NOMO-1 treated with dmso at 0.1 percent for 144 hours (cell line): Measurements from ENCODE around the gene ANKRD23.
"Not testable (repeated sequence)": the region's sequence is repeated elsewhere in the genome, so short reads cannot be mapped to it uniquely, and the experiment has no call there.

Experiments
- DNase-seq: peaks from one replicate; lab custom pipeline; 2025; ENCODE audit not compliant: unreplicated experiment; lab: John Stamatoyannopoulos, UW

ANKRD23 gene

DNA sequence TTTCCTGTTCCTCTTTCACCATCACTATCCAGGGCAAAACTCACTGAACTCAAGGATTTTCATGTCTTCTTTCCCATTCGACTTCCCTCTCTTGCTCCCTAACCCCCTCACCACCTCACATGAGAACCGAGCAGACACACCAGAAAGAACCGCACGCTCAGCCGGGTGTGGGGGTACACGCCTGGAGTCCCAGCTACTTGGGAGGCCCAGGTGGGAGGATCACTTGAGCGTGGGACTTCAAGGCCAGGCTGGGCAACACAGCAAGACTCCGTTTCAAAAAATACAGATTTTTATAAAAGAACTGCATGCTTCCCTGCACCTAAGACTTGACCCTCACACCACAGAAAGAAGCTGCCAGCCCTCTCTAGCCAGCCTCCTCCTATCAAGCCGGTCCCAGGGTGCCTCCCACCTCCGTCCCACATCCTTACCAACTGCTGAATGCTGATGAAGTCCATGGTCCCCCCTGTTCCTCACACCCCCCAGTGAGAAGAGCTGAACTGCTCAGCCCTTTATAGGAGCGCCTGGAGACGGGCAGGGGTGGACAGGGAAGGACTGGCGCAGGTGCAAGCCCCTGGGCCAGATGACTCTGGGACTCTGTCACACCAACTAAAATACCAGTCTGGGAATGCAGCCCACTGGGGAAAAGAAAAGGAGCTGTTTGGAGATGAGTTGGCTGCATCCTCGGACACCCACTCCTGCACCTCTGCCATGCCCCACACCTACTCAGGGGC is at the start of gene ANKRD23:
Gene ANKRD23, minus strand, starts transcription at position 484 of the 731 bp plus-strand sequence. Its CDS starts 29 bp downstream, at position 455.
- DNase-seq = no peak

DNA sequence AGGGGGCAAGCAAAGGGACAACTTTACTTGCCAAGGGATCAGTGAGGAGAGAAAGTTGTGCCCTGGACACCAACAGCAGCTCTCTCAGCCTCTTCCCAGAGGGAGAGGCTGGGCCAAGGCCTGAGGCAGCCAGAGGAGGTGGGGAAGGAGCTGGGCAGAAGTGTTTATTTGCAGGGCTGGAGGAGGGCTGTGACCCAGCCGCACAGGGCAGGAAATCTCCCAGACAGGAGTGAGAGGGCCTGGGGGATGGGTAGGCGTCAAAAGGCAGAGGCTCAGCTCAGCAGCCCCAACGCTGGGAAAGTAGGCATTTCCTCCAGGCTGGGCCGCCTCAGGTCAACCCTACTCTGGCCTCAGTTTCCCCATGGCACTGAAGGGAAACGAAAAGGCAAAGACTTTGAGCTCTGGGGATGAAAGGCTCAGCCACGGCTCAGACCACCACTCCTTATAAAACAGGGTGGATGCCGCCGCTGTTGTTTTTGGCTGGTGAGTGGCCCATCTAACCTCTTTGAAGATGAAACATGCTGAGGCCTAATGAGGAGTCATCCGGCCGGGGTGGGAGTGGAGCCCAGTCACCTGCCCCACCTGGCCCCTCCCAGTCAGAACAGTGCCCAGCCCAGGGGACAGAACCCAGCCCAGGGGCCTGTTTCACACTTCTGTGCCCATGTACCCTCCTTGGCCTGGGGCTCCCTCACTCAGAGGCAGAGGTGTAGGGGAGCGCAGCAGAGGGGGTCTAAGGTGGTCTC is 47.9 kb upstream of the ANKRD23 start:
- no peak for DNase-seq

DNA sequence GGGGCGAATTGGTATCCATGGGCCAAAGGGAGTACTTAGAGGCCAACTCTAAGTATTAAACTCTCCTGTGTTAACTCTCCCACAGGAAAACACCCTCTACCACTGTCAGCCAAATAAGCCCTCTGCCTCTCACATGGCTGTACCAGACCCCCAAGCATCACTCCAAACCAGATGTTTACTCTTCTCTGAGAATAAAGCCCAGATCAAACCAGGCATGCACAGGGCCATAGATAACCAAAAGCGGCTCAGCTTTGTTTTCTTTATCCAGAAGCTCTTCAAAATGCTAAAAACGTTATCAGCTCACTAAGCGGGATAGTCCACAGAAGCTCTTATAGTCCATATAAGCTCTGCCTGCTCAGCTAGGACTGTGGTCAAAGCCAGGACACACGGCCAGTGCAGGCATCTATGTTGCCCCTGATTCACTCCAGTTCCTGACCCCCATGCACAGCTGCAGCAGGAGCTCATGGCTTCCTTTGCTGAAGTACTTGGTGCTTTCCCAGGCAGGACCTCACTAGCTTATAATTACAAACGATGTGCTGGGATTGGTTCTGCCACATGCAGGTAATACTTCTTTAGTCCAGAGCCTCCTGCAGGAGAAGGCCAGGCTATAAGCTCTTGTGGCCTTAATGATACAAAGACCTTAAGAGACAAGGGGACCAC is 47.0 kb upstream of the ANKRD23 start:
- DNase-seq = no peak

DNA sequence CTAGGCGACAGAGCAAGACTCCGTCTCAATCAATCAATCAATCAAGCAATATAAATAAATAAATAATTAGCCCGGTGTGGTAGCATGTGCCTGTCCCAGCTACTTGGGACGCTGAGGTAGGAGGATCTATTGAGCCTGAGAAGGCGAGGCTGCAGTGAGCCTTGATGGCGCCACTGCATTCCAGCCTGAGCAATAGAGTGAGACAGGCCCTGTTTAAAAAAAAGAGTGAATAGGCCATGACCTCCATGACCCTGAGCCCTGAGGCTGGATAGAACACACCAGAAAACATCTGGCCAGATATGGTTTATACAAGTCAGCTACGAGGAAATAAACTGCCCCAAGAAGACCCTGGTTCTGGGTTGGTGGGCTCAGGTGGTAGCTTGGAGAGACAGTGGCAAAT is 46.4 kb upstream of the ANKRD23 start:
- no peak for DNase-seq

DNA sequence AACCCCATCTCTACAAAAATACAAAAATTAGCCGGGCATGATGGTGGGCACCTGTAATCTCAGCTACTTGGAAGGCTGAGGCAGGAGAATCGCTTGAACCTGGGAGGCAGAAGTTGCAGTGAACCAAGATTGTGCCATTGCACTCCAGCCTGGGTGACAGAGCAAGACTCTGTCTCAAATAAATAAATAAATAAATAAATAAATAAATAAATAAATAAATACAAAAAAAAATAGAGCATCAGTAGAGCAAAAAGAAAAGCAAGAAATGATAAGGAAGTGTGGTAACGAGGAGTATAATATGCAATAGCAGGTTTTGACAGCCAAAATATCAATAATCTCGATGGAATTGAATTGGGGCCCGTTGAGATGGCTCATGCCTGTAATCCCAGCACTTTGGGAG is 45.7 kb upstream of the ANKRD23 start:
- DNase-seq = not testable (repeated sequence)

DNA sequence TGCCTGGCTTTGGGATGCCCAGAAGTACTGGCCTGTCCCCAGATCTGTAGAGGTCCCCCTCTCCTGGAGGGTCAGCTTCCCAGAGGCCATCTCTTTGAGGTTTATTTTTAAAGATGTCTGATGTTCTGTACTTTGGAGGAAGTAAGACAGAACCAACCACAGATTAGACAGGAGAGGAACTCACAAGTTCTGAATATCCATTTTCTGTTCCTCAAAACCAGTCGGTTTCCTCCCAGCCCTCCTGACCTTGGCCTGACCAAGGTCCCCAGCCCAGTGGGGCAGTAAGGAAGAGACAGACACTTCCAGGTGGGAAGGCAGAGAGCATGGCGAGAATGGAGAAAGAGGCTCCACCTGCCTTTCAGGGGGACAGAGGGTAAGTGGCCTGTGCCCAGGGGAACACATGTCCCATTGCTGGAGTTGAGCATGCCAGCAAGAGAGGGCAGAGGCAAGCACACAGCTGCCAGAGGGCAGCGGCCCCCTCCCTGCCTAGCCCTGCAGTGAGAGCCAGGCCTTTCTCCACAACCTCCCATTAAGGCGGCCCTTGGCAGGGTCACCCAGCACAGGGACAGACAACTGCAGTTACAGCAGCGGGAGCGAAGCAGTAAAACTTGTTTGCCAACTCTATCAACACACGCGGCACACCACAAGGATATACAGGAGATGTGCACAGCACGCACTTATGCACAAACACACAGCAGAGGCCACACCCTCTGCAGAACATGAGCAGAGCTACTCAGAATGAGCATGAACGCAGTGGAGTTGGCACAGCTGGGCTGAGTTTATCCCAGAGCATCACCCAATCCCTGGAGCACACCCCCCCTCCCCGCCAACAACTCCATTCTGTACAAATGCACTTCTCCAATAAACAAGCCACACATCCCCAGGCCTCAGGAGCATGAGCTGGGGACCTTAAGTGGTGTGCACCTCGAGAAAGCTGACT is 44.5 kb upstream of the ANKRD23 start:
- peak; percentile 37 for DNase-seq

DNA sequence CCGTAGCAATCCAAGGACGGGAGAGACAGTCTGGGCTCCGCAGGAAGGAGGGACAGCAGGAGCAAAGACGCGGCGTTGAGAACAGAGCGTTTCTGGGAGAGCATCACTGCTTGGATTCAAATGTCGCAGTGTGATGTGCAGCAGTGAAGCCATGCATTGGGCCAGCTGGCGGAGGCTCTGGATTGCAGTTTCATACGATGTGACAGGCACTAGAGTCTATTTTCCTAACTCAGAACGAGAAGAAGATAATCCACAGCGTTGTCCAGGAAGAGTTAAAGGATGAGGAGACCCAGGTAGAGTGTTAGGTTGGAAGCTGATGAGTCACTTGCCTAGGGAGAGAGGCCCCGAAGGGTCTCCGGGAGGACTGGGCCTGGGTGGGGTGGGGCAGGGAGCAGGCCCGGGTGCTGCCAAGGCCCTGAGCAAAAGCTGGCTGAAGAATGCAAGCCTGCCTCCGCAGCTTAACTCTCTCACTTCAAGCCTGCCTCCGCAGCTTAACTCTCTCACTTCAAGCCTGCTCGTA is 43.7 kb upstream of the ANKRD23 start:
- DNase-seq = no peak

DNA sequence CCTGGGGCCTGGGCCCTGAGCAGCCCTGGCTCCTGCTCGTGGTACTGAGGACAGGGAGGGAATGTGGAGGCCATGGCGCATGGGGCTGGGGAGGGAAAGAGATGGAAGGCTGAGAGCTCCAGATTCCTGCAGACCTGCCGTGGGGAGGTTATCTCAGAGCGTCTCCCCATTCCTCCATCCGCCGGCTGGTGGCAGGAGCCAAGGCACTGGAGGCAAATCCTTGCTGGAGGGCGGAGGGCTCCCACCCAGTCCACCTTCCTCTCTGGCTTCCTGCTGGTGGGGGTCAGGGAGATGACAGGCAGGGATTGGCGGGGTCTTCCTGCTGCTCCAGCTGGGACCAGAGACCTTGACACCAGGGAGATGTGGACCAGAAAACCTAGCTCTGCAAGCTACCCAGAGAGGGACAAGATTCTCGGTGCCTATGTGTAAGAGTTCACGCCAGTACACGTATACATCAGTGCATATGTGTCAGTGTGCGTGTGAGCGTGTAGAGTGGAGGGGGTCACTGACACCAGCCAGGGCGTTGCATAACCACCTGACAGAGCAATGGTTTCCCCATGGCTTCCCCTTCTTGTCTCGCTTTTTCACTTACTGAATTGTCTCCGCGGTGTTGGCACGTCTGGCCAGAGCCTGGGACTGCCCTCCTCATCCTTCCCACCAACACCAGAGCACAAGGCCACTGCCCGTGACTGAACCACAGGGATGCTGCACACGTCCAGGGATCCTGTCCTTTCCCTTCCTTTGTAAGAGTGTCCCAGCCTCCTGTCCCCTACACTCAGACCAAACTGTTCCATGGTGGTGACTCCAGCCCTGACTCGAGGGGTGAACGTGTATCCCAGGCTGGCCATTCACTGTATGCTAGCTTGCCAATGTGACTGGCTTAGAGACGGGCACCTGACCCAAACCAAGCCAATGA is 41.9 kb upstream of the ANKRD23 start:
- peak; percentile 62 for DNase-seq

DNA sequence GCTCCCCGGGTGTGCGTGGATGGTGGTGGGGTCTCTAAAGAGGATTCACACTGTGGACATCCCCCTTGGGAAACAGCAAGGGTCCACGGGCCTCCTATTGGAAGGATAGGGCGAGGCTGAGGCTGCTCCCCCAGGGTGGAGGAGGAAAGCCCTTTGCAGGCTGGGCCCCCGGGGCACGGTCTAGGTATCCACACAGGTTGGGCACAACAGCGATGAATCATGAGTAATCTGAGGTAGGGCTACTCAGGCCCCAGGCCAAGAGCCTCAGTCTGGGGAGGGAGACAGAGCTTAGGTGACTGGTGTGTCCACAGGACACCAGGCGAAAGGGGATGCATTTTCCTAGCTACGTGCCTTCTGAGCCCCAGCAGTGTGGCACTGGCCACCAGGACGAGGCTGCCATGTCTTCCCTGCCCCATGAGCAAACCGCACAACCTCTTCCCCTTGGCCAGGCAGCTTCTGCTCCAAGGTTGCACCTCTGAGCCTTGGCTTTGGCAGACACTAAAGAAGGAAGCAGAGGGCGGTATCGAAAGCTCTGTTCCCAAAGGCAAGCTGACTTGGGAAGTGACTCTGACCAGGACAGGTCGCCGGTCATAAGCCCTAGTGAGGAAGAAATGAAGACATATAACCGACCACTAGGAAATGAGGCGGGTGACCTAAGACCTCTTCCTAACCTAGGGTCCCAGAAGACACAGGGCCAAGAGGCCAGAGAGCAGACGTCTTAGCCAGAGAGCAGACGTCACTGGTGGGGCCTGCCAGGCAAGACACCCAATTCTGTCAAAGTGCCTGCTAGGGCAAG is 40.7 kb upstream of the ANKRD23 start:
- no peak for DNase-seq

DNA sequence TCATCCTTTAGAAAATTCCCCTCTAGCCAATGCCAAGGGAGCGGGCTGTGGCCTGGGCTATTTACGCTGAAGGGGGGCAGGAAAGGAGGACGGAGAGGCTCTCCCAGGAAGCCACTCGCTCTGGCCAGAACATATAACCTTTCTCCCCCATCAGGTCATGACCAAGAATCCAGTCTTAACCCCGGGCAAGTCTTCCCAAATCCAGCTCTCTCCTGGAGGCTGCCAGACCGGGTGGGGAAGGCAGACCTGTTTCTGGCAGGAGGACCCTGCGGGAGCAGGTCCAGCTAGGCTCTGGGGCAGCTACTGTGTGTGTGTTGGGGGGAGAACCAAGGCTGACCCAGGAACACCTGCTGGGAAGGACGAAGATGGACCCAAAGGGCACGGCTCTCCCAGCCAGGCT is 39.5 kb upstream of the ANKRD23 start:
- DNase-seq = no peak

DNA sequence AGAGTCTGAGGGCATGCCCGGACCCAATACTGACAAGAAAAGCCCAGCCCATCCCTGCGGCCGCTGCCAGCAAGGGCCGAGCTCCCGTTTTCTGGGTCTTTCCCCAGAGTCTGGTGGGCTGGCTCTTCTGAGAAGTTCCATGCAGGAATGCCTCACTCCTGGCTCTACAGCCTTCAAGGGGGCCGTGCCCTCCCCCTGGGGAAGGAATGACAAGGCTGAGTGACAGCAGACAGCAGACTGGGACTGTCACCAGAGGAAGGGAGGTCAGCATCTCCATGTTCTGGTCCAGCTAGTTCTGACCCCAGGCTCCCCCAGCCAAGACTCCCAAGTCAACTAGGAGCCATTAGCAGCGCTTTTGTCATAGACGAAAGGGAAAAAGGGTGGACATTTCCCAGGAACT is 39.1 kb upstream of the ANKRD23 start:
- DNase-seq = no peak

DNA sequence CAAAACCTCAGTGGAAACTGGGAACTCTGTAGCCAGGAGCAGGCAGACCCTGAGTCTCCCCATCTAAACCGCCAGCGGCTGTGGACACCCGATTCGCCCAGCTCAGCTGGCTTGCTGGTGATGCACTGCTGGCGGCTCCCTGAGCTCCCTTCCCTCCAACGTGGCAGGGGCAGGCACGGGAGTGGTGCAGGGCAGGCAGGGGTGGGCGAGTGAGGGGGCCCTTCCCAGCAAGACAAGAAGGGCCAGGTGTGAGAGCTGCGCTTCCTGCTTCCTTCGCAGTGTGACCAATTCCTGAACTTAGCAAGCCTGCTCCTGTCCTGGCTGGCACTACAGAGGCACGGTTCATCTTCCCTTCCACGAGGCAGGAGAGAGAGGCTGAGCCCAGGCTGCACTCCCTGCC is 38.4 kb upstream of the ANKRD23 start:
- no peak for DNase-seq

DNA sequence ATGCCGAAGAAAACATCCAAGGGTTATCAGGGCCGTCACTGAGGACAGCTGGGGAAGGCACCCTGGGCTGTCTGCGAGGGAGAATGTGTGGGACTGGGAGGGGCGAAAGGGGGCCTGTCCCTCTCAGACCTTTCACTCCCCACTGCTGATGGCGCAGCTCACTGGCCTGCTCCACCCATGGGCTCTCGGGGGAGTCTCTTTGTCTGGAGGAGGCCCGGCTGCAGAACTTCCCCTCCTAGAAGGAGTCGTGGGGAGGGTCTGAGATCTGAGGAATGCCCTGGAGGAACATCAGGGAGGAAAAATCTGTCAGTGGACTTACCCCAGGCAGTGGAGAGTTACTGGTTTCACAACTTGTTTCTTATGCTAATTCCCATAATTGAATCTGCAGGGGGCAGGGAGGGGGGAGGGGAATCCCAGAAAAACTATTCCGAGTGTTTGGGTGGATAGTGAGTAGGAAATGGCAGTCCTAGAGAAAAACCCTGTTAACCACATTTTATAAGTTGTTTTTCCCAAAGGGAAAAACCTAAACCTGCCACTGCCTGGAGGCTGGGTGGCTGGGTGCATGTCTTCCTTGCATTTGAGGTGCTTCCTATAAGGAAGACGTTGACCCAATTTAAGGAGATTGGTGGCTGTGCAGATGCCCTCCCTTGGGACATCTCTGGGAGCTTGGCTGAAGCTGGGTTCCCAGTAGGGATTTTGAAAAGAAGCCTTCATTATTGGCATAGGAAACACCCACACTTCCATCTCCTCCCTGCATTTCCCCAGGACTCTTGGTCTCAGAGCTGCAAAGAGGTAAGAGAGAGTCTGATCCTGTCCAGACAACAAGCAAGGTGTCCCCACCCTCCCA is 37.8 kb upstream of the ANKRD23 start:
- no peak for DNase-seq

DNA sequence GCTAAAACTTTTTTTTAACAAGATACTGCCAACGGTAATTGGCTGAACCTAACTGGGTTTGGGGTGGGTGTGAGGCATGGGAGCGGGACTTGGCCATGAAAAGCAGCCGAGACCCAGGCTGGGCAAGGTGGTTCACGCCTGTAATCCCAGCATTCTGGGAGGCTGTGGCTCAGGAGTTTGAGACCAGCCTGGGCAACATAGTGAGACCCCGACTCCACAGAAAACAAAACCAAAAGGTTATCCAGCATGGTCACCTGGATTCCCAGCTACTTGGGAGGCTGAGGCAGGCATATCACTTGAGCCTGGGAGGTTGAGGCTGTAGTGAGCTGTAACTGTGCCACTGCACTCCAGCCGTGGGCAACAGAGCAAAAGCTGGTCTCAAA is 37.1 kb upstream of the ANKRD23 start:
- DNase-seq = no peak

DNA sequence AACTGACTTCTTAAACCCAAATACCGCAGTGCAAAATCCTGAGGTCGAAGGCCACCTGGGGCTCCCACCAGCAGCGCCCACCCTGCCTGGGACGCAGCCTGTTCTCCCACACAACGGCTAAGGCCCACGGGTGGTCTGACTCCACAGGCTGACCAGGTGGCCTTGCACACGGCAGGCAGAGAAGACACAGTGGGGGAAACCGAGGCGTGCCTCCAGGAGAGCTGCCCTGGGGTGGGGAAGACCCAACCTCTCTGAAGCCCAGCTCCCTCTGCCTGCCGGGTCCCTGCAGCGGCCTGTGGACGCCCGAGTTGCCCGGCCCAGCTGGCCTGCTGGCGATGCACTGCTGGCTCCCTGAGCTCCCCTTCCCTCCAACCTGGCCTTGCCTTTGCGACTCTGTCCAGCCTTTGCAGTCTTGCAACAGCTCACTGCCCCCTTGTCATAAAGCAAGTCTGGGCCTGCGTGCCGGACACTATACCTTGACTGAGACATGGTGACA is 35.8 kb upstream of the ANKRD23 start:
- no peak for DNase-seq

DNA sequence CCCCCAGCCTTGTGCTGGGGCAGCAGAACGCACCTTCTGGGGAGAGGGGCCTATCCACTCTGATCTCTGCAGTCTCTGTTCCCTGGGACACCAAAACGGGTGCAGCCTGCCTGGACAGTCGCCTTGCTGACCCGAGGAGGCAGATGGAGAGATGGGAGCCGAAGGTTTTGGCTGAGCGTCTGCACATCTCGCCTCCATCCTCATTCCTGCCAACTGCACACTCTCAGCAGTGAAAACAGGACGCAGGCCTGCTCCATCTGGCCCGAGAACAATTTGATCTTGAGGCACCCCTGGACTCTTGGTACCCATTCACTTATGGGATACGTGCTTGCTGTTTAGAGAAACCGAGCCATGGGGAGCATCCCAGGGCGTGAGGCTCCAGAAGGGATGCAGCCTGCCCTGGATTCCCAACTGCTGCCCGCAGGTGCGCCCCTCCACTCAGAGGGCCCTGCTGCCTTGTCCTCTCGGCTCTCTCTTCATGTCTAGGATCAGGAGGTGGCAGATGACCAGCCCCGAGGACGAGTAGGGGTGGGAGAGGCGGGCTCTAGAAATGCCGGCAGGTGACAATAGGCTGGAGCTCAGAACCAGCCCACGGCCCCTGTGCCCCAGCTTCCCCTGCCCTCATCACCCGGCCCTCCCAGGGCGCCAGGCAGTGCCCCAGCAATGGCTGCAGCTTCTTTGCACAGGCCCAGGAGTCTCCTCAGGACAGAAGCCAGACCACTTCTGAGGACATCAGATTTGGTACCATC is 35.1 kb upstream of the ANKRD23 start:
- no peak for DNase-seq

DNA sequence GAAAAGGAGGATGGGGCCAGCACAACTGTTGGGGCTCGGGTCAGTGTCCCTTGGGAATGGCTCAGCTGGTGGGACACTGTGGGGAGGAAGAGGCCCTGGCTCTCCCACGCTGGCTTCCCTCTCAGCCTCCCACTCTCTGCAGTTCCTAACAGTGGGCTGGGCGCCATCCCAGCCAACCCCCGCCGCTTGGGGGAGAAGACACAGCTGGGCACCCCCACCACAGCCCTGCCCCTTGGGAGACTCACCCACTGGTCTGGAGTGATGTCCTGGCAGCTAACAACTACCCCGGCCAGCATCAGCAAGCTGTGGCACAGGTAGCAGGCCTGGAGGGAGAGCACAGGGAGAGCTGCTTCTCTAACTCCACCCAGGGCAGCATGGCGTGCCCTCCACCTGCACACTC is 34.4 kb upstream of the ANKRD23 start:
- DNase-seq = no peak
